Activated T-helper 1 cell treated with Interleukin-2 at 50 U/mL for 16 hours (primary cell): ENCODE data around the gene SLC15A4.
"Not testable (repeated sequence)": the region's sequence is repeated elsewhere in the genome, so short reads cannot be mapped to it uniquely, and the experiment has no call there.

Experiments used
- DNase-seq: peaks from one replicate; pipeline ENCODE4 v3.0.0-alpha.2; 2020; ENCODE audit warnings: low read depth

SLC15A4 gene

DNA sequence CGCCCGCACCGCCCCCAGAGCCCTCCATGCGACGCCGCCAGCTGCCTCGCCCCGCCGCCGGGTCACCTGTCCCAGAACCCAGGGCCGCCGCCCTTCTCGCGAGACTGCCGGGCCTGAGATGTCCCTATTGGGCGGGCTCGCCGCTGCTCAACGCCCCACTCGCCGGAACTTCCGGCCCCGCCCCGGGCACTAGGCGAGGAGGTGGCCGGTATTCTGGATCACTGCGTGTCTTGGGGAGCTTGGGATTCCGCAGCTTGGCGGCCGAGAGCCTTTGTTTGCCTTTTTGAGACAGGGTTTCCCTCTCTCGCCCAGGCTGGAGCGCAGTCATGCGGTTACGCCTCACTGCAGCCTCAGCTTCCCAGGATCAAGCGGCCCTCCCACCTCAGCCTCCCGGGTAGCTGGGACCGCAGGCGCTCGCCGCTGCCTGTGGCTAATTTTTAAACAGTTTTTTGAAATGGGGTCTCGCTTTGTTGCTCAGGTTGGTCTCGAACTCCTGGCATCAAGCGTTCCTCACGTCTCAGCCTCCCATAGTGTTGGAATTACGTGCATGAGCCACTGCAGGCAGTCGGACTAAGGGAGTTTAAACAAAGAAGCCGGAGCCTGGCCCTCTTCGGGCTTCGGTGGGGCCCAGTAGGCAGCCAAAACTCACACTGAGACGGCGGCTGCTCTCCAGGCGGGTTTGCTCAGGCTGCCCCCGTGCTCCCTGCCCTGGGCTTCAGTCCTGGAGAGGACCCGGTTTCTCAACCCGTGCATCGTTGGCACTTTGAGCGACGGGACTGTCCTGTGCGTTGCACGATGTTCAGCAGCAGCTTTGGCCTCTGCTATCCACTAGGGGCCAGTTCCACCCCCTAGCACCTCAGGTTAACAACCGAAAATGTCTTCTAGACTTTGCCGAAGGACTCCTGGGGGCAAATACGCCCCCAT lies at the start of gene SLC15A4:
SLC15A4 (minus strand) TSS at position 43 of the 924 bp plus-strand sequence; CDS start at position 28, 15 bp downstream.
- DNase-seq, result peak; percentile 79

DNA sequence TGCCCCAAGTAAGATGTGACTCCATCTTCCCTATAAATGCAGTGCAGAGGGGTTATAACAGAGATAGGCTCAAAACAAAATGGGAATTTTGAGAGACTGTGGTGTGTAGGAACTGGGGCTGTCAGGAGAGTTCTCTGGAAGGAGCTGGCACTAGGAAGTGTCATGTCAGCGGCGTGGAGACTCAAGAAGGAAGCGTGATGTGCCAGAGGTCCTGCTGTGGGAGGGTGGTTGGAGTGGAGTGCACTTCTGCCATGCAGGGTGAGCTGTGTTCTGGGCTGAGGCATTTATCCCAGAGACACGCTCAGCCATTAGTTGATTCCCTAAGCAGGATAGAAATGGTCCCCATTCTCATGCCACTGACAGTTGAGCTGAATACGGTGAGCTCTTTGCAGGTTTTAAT lies 48.5 kb upstream of the SLC15A4 start:
- no peak for DNase-seq

DNA sequence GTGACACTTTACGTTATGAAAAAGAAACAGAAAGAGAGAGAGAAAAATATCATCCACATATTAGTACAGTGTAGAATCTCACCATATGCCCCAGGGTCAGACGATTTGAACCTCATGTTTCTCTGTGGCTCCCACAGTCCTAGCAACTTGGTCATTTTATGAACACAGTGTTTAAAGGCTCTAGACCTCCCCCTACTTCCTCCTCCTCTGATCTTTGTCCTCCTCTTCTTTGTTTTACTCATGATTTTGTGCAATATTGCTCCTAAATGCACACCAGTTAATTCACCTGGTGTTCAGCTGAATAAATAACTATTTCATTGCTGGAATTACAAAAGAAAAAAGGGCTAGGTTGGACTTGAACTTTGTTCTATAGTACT lies 47.7 kb upstream of the SLC15A4 start:
- no peak for DNase-seq

DNA sequence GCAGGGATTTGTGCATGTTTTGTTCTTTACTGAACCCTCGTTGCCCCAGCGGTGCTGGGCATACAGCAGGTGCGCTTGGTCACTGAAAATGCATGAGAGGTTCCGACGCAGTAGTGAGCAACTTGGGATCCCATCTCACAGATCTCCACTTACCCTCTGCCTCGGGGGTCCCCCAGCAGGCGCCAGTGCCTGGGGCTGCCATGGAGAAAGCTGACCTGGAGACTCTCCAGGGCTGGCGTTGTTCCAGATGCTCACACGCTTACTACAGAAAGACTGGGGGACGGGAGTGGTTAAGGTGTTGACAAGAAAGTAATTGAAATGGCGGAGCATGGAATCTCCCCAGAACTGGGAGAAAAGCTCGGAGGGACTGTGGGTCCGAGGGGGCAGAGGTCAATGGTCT lies 43.7 kb upstream of the SLC15A4 start:
- no peak for DNase-seq

DNA sequence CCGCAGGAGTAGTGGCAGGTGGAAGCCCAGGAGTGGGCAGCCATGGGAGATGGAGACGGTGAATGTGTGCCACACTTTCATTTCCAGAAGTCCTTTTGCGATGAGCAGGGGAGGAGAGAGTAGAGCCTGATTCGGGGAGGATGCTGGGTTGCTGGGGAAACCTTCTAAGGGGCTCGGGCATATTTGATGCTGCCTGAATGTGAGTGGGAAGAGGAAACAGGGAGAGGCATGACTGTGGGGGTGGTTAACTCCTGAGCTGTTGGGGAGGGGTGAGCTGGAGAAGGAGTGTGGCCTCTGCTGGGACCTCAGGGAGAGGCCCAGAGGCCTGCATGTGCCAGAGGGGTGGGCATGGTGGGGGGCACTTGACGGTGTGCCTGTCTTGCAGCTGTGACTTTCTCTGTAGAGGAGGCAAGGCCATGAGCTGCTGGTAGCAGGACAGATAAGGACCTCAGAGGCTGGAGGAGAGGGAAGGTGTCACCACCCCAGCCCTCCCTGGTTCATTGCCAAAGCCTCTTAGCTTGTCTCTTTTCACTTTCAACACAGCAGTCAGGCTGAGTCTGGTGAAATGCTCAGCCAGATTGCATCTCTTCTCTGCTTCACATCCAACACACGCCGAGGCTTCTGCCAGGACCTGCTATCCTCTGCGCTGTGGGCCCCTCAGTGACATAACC lies 40.9 kb upstream of the SLC15A4 start:
- DNase-seq, result no peak

DNA sequence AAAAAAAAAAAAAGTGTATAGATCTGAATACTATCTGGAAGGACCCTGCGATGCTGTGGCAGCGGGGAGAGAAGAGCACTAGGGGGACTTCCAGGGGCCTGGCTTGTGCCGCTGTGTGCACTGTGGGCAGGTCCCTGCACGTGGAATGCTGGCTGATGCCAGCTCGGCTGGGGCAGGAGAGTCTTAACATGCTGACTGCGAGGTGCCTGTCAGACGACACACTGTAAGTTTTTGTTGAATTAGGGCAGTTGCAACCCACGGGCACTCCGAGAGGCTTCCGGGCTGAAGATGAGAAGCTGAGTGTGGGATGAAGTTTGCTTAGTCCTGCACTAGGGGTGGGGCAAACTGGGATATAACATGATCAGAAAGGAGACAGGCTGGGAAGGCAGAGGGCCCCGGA lies 40.2 kb upstream of the SLC15A4 start:
- DNase-seq, result no peak

DNA sequence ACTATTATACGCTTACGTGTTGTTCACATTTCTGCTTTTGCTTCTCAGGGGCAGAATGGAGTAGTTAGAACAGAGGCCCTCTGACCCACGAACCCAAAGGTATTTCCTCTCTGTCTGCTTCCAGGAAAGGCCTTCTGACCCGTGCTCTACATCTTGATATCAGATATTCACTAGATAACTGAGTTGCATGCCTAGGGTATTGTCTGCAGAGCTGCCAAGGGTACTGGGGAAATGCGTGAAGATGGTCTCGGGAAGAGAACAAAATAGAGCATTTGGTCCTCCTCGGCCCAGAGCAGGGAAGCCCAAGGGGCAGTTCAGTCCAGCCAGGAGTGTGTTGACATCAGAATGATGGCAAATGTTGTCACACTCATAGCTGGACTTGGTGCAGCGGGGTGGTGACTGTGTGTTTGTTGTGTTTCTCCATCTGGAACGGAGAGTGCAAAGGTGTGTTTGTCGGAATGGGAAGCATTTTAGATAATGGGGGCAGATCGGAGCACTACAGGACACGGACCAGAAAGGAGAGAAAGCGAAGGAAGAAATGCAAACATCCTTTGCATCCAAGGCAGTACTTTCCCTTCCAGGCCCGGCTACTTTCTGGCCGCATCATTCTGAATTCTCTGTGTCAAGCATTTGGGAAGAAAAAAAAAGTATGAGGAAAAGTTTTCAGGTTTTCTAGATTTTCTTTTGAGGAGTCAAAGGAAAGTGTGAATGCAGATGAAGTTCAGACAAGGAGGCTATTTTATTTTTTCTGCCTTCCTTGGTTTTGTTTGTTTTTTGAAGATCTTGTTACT lies 37.7 kb upstream of the SLC15A4 start:
- DNase-seq, result no peak

DNA sequence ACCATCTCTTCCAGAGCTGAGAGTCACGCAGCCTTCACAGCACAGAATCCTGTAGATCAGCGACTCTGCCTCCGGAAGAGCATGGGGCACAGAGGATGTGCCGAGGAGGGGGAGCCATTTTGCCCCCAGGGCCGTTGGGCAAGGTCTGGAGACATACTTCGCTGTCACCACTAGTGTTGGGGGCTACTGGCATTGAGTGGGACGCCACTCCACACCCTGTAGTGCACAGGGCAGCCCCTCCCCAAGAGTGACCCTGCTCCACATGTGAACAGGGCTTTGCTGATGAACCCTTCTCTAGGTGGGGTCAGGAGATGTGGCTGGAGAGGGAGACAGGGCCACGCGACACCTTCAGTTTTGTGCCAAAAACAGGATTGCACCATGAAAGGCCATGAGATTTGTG lies 35.6 kb upstream of the SLC15A4 start:
- DNase-seq, result no peak

DNA sequence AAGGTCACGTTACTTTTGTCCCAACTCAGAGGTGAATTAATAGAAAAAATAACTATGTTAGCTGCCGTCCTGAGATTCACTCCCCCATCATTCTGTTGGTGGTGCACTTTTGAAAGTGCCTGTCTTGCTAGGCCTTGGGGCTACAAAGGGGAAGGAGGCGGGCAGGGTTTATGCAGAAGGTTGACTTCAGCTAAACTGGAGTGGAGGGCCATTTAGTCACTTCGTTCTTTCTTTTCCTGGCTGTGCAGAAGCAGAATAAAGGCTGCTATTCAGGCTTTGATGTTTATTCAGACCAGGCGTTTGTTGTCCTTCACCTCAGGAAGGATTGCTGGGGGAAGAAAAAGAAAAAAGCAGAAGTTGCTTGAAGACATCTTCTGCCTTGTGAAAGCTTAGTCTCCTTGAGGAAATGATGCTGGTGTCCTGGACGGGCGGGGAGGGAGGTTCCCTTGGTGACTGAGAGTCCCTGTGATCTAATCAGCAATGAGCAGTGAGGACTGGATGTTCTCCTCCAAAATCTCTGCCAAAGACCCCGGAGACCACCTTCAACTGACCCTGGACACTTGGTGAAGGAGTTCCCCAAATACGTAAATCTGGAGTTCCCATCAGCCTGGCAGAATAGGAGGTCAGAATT lies 33.5 kb upstream of the SLC15A4 start:
- no peak for DNase-seq

DNA sequence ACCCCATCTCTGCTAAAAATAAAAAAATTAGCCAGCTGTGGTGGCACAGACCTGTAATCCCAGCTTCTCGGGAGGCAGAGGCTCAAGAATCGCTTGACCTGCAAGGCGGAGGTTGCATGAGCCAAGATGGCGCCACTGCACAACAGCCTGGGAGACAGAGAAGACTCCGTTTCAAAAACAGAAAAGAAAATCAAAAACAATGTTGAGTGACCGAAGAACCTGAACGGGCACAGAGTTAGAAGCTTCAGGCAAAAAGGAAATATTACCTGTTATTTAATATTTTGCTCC lies 33.0 kb upstream of the SLC15A4 start:
- no peak for DNase-seq

DNA sequence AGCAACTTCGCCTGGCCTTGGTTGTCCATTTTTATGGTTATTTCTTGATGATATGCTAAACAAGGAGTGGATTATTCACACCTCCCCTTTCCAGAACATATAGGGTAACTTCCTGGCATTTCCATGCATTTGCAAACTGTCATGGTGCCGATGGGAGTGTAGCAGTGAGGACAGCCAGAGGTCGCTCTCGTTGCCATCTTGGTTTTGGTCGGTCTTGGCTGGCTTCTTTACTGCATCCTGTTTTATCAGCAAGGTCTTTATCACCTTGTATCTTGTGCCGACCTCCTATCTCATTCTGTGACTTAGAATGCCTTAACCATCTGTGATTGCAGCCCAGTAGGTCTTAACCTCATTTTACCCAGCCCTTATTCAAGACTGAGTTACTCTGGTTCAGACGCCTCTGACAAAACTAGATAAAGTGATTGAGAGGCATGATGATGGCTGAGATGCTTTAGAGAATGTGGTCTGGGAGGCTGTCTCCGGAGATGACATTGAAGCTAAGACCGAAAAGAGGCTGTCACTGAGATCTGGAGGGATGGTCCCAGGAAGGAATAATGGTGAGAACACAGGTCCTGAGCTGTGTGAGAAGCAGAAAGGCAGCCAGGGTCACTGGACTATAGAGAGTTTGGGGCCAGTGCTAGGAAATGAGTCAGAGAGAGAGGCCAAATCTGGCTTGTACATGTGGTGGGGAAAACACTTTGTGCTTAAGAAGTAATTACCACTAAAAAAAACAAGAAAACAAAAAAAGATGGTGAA lies 32.5 kb upstream of the SLC15A4 start:
- DNase-seq, result no peak

DNA sequence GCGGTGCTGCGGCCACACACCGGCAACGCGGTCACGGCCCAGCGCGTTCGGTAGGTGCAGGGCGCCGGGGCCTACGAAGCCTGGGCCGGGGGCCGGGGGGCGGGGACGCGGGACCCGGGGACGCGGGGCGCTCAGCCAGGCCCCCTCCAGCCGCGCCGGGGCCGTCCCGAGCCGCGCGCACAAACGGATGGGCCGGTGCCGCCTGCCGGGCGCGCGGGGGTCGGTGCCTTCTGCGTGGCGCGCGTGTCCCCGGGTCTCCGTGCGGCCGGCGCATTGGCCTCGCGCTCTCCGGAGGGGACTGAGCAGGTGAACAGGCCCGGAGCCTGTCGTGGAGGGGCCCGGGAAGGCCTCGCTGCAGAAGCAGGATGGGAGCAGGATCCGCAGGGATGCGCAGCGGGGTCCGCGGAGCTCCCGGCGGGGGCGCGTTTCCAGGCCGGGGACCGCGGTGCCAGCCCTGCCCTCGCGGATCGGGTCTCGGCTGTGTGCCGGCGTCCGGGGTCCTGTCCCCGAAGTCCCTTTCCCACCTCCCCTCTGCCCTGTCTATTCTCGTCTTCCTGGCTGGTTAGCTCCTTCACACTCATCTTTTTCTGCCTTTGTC lies 29.9 kb upstream of the SLC15A4 start:
- DNase-seq, result no peak

DNA sequence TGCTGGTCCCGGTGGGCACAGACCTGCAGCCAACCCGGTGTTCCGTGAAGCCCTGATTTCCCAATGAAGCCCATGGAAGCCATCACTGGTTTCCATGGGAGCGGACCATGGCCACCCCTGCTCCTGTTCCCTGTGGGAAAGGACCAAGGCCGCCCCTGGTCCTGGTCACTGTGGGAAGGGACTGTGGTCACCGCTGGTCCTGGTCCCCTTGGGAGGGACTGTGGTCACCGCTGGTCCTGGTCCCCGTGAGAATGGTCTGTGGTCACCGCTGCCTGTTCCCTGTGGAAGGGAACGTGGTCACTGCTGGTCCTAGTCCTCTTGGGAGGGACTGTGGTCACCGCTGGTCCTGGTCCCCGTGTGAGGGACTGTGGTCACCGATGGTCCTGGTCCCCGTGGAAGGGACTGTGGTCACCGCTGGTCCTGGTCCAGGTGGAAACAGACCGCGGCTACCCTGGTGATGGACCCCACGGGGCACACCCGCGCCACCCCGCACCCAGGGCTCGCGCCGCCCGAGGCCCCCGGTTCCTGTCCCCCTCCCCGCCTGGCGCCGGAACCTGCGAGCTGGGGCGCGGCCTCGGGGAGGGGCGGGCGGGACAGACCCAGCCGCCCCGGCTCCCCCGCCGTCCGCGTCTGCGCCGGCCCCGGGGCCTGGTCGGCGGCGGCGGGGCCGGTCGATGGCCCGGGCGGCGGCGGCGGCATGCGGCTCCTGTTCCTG lies 29.3 kb upstream of the SLC15A4 start, which contains the start of gene GLT1D1:
GLT1D1 (plus strand) TSS at position 594 of the 715 bp plus-strand sequence; CDS start at position 698, 104 bp downstream.
- no peak for DNase-seq

DNA sequence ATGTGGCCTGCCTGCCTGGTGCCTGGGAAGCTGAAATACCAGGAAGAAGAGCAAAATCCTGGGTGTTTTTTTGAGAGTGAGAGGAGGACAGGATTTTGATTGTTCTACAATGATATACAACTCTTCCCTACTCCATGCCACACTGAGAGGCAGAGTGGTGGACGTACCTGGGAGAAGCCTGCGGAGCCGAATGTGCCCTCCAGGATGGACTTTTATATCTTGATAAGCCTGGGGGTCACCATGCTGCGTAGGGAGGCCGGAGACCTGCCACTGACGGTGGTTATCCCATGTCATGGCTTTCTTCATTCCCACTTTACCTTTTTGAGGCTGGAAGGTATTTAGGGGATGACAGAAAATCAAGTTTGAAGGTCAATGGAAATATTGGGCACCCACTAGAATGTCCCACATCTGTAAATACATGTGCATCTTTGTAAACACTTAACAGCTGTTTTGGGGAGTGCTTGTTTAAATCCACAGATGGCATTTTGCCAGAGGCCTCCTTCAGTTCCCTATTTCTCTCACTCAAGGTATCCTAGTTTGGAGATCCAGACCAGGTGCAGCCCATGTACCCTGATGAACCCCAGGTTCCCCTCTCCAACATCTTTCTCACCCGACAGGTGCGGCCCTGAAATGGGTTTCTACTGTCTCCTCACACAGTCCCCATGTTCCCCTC lies 28.4 kb upstream of the SLC15A4 start:
- no peak for DNase-seq

DNA sequence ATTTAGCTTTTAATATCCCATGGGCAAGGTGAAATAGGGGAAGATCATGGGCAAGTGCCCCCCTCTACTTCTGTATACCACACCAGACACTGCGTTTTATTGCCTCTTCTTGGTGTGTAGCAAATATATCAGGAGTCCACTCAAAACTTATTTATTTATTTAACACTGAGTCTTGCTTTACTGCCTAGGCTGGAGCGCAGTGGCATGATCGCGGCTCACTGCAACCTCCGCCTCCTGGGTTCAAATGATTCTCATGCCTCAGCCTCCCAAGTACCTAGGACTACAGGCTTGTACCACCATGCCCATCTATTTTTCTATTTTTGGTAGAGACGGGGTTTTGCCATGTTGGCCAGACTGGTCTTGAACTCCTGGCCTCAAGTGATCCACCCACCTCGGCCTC lies 27.7 kb upstream of the SLC15A4 start:
- DNase-seq, result not testable (repeated sequence)

DNA sequence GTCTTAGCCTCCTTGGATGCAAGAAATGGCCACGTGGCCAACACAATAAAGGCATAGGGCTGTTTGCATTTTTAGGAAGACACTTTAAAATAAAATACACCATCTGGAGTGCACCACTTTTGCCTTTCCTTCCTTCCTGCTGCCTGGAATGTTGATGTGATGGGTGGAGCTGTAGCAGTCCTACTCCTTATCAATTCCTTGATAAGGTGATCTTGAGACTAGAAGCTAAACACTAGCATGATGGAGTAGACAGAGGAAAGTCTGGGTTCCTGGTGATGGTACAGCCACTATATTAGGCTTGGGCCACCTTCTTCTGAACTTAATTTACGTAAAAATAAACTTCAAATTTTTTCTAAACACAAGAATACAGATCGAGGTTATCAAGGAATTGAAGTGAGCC lies 26.6 kb upstream of the SLC15A4 start:
- DNase-seq, result no peak

DNA sequence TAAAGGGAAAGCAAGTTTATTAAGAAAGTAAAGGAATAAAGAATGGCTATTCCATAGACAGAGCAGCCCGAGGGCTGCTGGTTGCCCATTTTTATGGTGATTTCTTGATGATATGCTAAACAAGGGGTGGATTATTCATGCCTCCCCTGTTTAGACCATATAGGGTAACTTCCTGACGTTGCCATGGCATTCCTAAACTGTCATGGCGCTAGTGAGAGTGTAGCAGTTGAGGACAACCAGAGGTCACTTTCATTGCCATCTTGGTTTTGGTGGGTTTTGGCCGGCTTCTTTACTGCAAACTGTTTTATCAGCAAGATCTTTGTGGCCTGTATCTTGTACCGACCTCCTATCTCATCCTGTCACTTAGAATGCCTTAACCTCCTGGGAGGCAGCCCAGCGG lies 26.0 kb upstream of the SLC15A4 start:
- not testable (repeated sequence) for DNase-seq

DNA sequence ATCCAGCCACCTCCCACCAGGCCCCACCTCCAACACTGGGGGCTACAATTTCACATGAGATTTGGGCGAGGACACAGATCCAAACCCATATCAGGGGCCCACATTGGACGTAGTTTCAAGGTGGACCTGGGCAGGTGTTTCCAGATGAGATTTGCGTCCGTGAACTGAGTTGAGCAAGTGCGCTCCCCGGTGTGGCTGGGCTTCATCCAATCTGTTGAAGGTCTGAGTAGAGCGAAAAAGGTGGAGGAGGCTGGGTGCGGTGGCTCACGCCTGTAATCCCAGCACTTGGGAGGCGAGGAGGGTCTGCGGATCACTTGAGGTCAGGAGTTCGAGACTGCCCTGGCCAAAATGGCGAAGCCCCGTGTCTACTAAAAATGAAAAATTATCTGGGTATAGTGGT lies 24.6 kb upstream of the SLC15A4 start:
- DNase-seq, result no peak

DNA sequence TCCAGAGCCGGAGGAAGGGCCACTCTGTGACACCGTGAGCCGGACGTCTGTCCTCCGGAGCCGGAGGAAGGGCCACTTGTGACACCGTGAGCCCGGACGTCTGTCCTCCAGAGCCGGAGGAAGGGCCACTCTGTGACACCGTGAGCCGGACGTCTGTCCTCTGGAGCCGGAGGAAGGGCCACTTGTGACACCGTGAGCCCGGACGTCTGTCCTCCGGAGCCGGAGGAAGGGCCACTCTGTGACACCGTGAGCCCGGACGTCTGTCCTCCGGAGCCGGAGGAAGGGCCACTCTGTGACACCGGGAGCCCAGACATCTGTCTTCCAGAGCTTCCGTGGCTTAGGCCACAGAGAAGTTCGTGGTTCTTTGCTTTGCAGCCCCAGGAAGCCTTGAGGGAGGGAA lies 22.9 kb upstream of the SLC15A4 start:
- DNase-seq, result not testable (repeated sequence)
